ENCODE data around the gene GALNT9.

- no peak for TF ChIP-seq POLR2AphosphoS5 (IDR thresholded peaks at IDR 0.05; ENCODE audit: low read depth, low read length)
- no peak for TF ChIP-seq RFX5 (IDR thresholded peaks at IDR 0.05; ENCODE audit: low read length)
- TF ChIP-seq CTCF (IDR thresholded peaks at IDR 0.05) = no peak
- no peak for TF ChIP-seq RAD21 (IDR thresholded peaks at IDR 0.05; ENCODE audit: low read length)
- no peak for TF ChIP-seq NFIC (IDR thresholded peaks at IDR 0.05; ENCODE audit: borderline replicate concordance)
- TF ChIP-seq YY1 (IDR thresholded peaks at IDR 0.05; ENCODE audit: low read depth) = no peak
- TF ChIP-seq NRF1 (IDR thresholded peaks at IDR 0.05; ENCODE audit: low read depth, low read length) = no peak
- no peak for TF ChIP-seq REST (IDR thresholded peaks at IDR 0.05; ENCODE audit: low read depth, low read length)
- no peak for TF ChIP-seq FOSL2 (IDR thresholded peaks at IDR 0.05; ENCODE audit: borderline replicate concordance, low read depth)
- TF ChIP-seq GABPA (IDR thresholded peaks at IDR 0.05; ENCODE audit: low read depth) = no peak
- no peak for TF ChIP-seq TAF1 (IDR thresholded peaks at IDR 0.05; ENCODE audit: borderline replicate concordance, low read depth, low read length)
- TF ChIP-seq EZH2phosphoT487 (IDR thresholded peaks at IDR 0.05; ENCODE audit: borderline replicate concordance, low read depth) = no peak
- TF ChIP-seq EP300 (IDR thresholded peaks at IDR 0.05; ENCODE audit: borderline replicate concordance in 1 of 2, low read depth in 1 of 2, low read length in 1 of 2) = no peak
Measured at GRCh38 chr12:132213359-132214160, 115.8 kb downstream of the GALNT9 start.

Data from SK-N-SH (cell line).